SK-N-MC (cell line): ENCODE measurements around the gene LRRFIP2.

Experiments
- EZH2 ChIP-seq: fragments of 200-600 bp; sonication (generic); IDR thresholded peaks from one replicate; pipeline ENCODE4 v1.6.1; 2017; ENCODE audit warnings: antibody characterized with exemption
- FOXP2 ChIP-seq: optimal IDR thresholded peaks from 2 replicates; pipeline ENCODE3; 2011; ENCODE audit warnings: mild to moderate bottlenecking, moderate library complexity; ENCODE audit not compliant: insufficient read depth; ENCODE audit errors: extremely low read length, control extremely low read depth
- POLR2AphosphoS5 ChIP-seq: IDR thresholded peaks from 2 replicates; pipeline ENCODE4 v1.6.1; 2012; ENCODE audit warnings: mild to moderate bottlenecking, low read depth, low read length, borderline replicate concordance

DNA sequence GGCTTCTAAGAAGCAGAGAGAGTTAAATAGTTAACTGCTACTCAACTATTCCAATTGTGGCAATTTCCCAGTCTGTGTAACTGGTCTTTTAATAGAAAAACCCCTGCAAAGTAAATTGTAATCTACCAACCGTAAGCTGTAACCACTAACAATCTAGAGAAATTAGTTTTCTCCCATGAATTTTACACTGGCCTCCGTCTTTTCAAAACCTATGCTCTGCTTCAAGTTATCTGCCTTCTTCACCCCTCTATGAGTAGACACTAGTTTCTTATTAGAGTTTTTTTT, 42.6 kb downstream of the LRRFIP2 start:
- TF ChIP-seq EZH2 (no peak), POLR2AphosphoS5 (no peak), FOXP2 (no peak)
